Thyroid gland (tissue), 4 donors: Measurements from ENCODE around the gene NCOR1. TPM values are rescaled to one million over a fixed set of nuclear protein-coding genes. Genes with fewer than 3 reads are reported as not detected.
"Not testable (repeated sequence)": the region's sequence is repeated elsewhere in the genome, so short reads cannot be mapped to it uniquely, and the experiment has no call there.

Experiments used
- DNase-seq, 2 donors: peaks; one replicate each; pipeline ENCODE4 v3.0.0-alpha.2; 2019
- H3K27ac ChIP-seq, 3 donors: fragments of 200-600 bp; sonication (generic); 1 replicate in 2 of 3; 2 replicates in 1 of 3; pipeline ENCODE4 v1.5.1; 2016 to 2019; ENCODE audit warnings: mild to moderate bottlenecking in 1 of 3, moderate library complexity in 1 of 3
- H3K27me3 ChIP-seq: fragments of 200-600 bp; sonication (generic); one replicate; pipeline ENCODE4 v1.5.1; 2019
- H3K36me3 ChIP-seq, 2 donors: fragments of 200-600 bp; sonication (generic); one replicate each; pipeline ENCODE4 v1.5.1; 2016 to 2019
- H3K4me1 ChIP-seq, 2 donors: fragments of 200-600 bp; sonication (generic); one replicate each; pipeline ENCODE4 v1.5.1; 2017 to 2019
- H3K4me3 ChIP-seq, 3 donors: fragments of 200-600 bp; sonication (generic); replicated peaks in 1 of 3; 1 replicate in 2 of 3; 2 replicates in 1 of 3; pipeline ENCODE4 v1.5.1; 2016; ENCODE audit warnings: mild to moderate bottlenecking in 1 of 3
- H3K9me3 ChIP-seq: fragments of 200-600 bp; sonication (generic); one replicate; pipeline ENCODE4 v1.5.1; 2017
- POLR2A ChIP-seq, 2 donors: fragments of 450-650 bp; IDR thresholded peaks; one replicate each; pipeline ENCODE4 v1.6.1; 2017; ENCODE audit warnings: antibody characterized with exemption in 2 of 2, mild to moderate bottlenecking in 2 of 2, moderate library complexity in 1 of 2
- WGBS, 2 donors: methylation state at CpG; one replicate each; pipeline ENCODE4 v1.1.5; 2017; 5-methylcytosine and 5-hydroxymethylcytosine counted together
- intact Hi-C: fragments of 100-400 bp; cut with DNase I; formaldehyde crosslinking; loops from one replicate; pipeline ENCODE4 v1.15.1; 2023
- total RNA-seq, 4 donors: library from RNA; depleted of rRNA; stranded (reverse); fragments of >200 nt; gene quantifications; one replicate each; pipeline ENCODE4 v1.2.3, GENCODE V29; 2016
- TF ChIP-seq, protein P1 (sequence below), 6 experiments: fragments of 200-600 bp in 3 of 6; fragments of 450-650 bp in 3 of 6; sonication (generic) in 3 of 6; IDR thresholded peaks; one replicate each; pipeline ENCODE4 v1.5.1; 2016 to 2019; ENCODE audit warnings: antibody characterized with exemption in 6 of 6, mild to moderate bottlenecking in 2 of 6, inconsistent platforms in 1 of 6, moderate library complexity in 1 of 6

NCOR1 gene
- total RNA-seq, 4 donors from 2014 or later, result 141 to 206 (median 204) TPM

DNA sequence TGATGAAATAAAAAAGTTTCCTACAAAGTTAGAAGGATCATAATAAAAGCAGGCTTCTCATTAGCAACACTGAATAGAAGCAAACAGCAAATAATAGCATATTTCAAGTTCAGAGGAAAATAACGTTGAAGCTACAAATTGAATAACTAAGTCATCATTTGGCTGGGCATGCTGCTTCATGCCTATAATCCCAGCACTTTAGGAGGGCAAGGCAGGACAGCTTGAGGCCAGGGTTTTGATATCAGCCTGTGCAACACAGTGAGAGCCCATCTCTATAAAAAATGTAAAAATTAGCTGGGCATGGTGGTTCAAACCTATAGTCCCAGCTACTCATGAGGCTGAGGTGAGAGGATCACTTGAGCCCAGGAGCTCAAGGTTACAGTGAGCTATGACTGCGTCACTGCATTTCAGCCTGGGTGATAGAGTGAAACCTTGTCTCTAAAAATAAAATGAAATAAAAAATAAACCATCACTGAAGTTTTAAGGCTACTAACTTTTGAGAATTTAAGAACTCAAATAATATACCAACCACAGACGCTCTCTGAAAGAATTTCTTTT is 25.5 kb downstream of the NCOR1 start:
- no peak for DNase-seq
- Histone ChIP-seq H3K9me3 (no peaks in the 10 kb centered on the region), H3K27ac (no peak overlapping the region), H3K27me3 (no peaks in the 10 kb centered on the region), H3K4me1 (peaks cover 5 to 11% of the 10 kb centered on the region in 2 donors), H3K4me3 (no peak overlapping the region), H3K36me3 (peaks cover 4 to 9% of the 10 kb centered on the region in 2 donors)
- WGBS, 2 donors, result 85 to 87% methylated on average over 3 of the region's 3 CpGs
- intact Hi-C loops, result no loop called here
- TF ChIP-seq POLR2A (IDR thresholded peaks at IDR 0.05), result no peak
- TF ChIP-seq, protein P1, sequence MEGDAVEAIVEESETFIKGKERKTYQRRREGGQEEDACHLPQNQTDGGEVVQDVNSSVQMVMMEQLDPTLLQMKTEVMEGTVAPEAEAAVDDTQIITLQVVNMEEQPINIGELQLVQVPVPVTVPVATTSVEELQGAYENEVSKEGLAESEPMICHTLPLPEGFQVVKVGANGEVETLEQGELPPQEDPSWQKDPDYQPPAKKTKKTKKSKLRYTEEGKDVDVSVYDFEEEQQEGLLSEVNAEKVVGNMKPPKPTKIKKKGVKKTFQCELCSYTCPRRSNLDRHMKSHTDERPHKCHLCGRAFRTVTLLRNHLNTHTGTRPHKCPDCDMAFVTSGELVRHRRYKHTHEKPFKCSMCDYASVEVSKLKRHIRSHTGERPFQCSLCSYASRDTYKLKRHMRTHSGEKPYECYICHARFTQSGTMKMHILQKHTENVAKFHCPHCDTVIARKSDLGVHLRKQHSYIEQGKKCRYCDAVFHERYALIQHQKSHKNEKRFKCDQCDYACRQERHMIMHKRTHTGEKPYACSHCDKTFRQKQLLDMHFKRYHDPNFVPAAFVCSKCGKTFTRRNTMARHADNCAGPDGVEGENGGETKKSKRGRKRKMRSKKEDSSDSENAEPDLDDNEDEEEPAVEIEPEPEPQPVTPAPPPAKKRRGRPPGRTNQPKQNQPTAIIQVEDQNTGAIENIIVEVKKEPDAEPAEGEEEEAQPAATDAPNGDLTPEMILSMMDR (IDR thresholded peaks at IDR 0.05), result no peak

DNA sequence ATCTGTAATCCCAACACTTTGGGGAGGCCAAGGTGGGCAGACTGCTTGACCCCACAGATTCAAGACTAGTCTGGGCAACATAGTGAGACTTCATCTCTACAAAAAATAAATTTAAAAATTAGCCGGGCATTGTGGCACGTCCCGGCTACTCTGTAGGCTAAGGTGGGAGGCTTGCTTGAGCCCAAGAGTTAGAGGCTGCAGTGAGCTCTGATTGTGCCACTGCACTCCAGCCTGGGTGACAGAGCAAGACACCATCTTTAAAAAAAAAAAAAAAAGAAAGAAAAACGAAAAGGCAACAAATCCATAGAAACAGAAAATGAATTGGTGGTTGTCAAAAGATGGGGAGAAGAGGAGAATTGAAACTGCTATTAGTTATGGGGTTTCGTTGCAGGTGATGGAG is 27.7 kb downstream of the NCOR1 start:
- DNase-seq, result no peak
- peaks cover 0 to 5% of the 10 kb centered on the region in 2 donors for H3K36me3 ChIP-seq
- intact Hi-C loops, result no loop called here
- no peak overlapping the region for H3K4me3 ChIP-seq
- TF ChIP-seq, protein P1 (IDR thresholded peaks at IDR 0.05), result no peak
- TF ChIP-seq POLR2A (IDR thresholded peaks at IDR 0.05), result no peak
- WGBS, 2 donors, result 87 to 93% methylated on average over 5 of the region's 5 CpGs
- no peaks in the 10 kb centered on the region for H3K9me3 ChIP-seq
- H3K27me3 ChIP-seq, result no peaks in the 10 kb centered on the region
- H3K27ac ChIP-seq, result no peak overlapping the region
- peaks cover 5 to 11% of the 10 kb centered on the region in 2 donors for H3K4me1 ChIP-seq

DNA sequence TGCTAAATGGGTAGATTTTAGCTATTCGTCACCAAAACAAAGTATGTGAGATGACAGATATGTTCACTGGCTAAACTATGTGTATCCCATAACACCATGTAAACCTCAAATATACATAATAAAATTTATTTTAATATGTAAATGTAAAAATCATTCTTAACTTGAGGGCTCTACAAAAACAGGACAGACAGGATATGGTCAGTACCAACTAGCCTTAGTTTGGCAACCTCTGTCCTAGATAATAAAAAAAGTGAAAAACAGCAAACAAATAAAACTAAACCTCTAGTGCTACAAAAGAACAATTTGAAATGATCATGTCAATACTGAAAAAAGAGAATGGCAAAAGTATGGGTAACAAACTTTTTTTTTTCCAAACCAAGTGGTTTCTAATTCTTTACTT is 33.8 kb downstream of the NCOR1 start:
- no peaks in the 10 kb centered on the region for H3K4me1 ChIP-seq
- no peak overlapping the region for H3K27ac ChIP-seq
- peaks cover 0 to 5% of the 10 kb centered on the region in 2 donors for H3K36me3 ChIP-seq
- intact Hi-C loops, result no loop called here
- no peaks in the 10 kb centered on the region for H3K9me3 ChIP-seq
- H3K4me3 ChIP-seq, result no peak overlapping the region
- DNase-seq, result no peak
- 96 to 97% methylated on average over 1 of the region's 1 CpG for WGBS, 2 donors
- TF ChIP-seq, protein P1 (IDR thresholded peaks at IDR 0.05), result no peak
- TF ChIP-seq POLR2A (IDR thresholded peaks at IDR 0.05), result no peak
- no peaks in the 10 kb centered on the region for H3K27me3 ChIP-seq

DNA sequence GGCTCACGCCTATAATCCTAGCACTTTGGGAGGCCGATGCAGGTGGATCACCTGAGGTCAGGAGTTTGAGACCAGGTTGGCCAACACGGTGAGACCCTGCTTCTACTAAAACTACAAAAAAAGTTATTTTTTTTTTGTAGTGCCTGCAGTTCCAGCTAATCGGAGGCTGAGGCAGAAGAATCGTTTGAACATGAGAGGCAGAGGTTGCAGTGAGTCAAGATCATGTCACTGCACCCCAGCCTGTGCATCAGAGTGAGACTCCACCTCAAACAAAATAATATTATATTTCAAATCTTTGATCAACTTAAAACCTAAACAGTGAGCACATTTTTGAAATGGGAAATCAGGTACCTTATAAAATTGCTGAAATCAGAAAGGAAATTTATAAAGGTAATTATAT is 36.5 kb downstream of the NCOR1 start:
- 92 to 94% methylated on average over 5 of the region's 5 CpGs for WGBS, 2 donors
- Histone ChIP-seq H3K4me3 (no peak overlapping the region), H3K36me3 (no peaks in the 10 kb centered on the region), H3K27ac (no peak overlapping the region), H3K4me1 (no peaks in the 10 kb centered on the region), H3K9me3 (no peaks in the 10 kb centered on the region), H3K27me3 (no peaks in the 10 kb centered on the region)
- no peak for DNase-seq
- intact Hi-C loops, result no loop called here
- TF ChIP-seq, protein P1 (IDR thresholded peaks at IDR 0.05), result no peak
- no peak for TF ChIP-seq POLR2A (IDR thresholded peaks at IDR 0.05)

DNA sequence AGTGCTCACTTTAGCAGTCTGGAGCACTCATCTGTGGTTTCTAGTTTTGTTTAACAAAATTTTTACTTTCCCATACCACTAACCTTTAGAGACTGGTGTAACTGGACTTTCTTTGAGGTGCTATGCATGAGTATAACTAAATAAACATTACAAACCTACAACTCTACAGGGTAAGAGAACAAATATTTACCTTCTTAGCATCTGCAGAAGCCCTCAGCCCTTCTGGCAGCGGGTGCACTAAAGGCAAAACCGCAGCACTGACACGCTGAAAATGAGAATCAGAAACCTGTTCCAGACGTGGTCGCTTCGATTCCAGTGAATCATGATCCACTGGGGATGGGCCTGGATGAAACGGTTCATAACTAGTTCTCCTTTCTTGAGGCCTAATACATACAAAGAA is 43.7 kb downstream of the NCOR1 start:
- Histone ChIP-seq H3K4me3 (no peak overlapping the region), H3K27ac (no peak overlapping the region), H3K4me1 (no peaks in the 10 kb centered on the region), H3K9me3 (no peaks in the 10 kb centered on the region), H3K36me3 (no peaks in the 10 kb centered on the region), H3K27me3 (no peaks in the 10 kb centered on the region)
- no peak for DNase-seq
- intact Hi-C loops, result no loop called here
- TF ChIP-seq, protein P1 (IDR thresholded peaks at IDR 0.05), result no peak
- no peak for TF ChIP-seq POLR2A (IDR thresholded peaks at IDR 0.05)
- WGBS, 2 donors, result 85 to 90% methylated on average over 7 of the region's 7 CpGs

DNA sequence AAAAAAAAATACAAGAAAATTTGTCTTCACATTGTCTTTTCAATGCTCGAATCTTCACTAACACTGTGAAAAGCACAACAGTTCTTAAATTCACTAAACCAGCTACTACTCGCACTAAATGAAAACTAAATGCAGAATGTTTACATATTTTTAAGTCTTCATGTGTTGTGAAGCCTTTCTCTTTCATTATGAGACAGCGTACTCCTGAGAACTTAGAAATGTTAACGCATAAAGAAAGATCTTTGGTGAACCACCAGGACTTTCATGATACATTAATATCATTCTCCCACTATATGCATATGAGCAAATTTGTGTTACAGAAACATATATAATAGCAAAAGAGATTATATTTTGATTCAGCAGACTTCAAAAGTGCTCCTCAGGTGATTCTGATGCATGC is 48.6 kb downstream of the NCOR1 start:
- H3K9me3 ChIP-seq, H3K36me3 ChIP-seq, H3K4me3 ChIP-seq, intact Hi-C loops, H3K27me3 ChIP-seq, DNase-seq, H3K27ac ChIP-seq, H3K4me1 ChIP-seq: not testable (repeated sequence)
- 94 to 96% methylated on average over 4 of the region's 4 CpGs for WGBS, 2 donors
